ENCODE data around the gene TRPV6.

The TRPV6 gene

GRCh38 chr7:142885311-142886230, at the start of gene TRPV6:
TSS of gene TRPV6 (minus strand) at chr7:142885745.
- FAIRE-seq: no peak
- DNase-seq (ENCODE audit: insufficient read length, low spot score): no peak

GRCh38 chr7:142934056-142934455, 48.5 kb upstream of the TRPV6 start:
- no peak for FAIRE-seq
- DNase-seq (ENCODE audit: insufficient read length, low spot score): no peak

- no peak for FAIRE-seq
- DNase-seq (ENCODE audit: insufficient read length, low spot score): no peak
Measured at GRCh38 chr7:142933624-142934023, 48.1 kb upstream of the TRPV6 start, which contains the start of gene TRPV5. TSS of gene TRPV5 (minus strand) at chr7:142933746. CDS start at chr7:142933459, 287 bp downstream.

- DNase-seq (ENCODE audit: insufficient read length, low spot score): no peak
- FAIRE-seq: no peak
Measured at GRCh38 chr7:142933092-142933475, 47.5 kb upstream of the TRPV6 start.

- no peak for DNase-seq (ENCODE audit: insufficient read length, low spot score)
- no peak for FAIRE-seq
Measured at GRCh38 chr7:142932386-142933091, 47.0 kb upstream of the TRPV6 start.

- FAIRE-seq (no peak), DNase-seq (ENCODE audit: insufficient read length, low spot score) (no peak)
Measured at GRCh38 chr7:142930126-142930730, 44.7 kb upstream of the TRPV6 start.

GRCh38 chr7:142927949-142928348, 42.4 kb upstream of the TRPV6 start:
- no peak for FAIRE-seq
- no peak for DNase-seq (ENCODE audit: insufficient read length, low spot score)

GRCh38 chr7:142927085-142927745, 41.7 kb upstream of the TRPV6 start:
- DNase-seq (ENCODE audit: insufficient read length, low spot score) (no peak), FAIRE-seq (no peak)

- no peak for DNase-seq (ENCODE audit: insufficient read length, low spot score)
- FAIRE-seq: no peak
Measured at GRCh38 chr7:142925413-142925812, 39.9 kb upstream of the TRPV6 start.

GRCh38 chr7:142923391-142923790, 37.8 kb upstream of the TRPV6 start:
- no peak for DNase-seq (ENCODE audit: insufficient read length, low spot score)
- no peak for FAIRE-seq

- DNase-seq (ENCODE audit: insufficient read length, low spot score) (no peak), FAIRE-seq (no peak)
Measured at GRCh38 chr7:142919656-142920055, 34.1 kb upstream of the TRPV6 start.

- no peak for DNase-seq (ENCODE audit: insufficient read length, low spot score)
- no peak for FAIRE-seq
Measured at GRCh38 chr7:142918901-142919300, 33.4 kb upstream of the TRPV6 start.

- DNase-seq (ENCODE audit: insufficient read length, low spot score): no peak
- FAIRE-seq: no peak
Measured at GRCh38 chr7:142917447-142917846, 31.9 kb upstream of the TRPV6 start.

- no peak for DNase-seq (ENCODE audit: insufficient read length, low spot score)
- no peak for FAIRE-seq
Measured at GRCh38 chr7:142916508-142916907, 31.0 kb upstream of the TRPV6 start.

- FAIRE-seq (no peak), DNase-seq (ENCODE audit: insufficient read length, low spot score) (no peak)
Measured at GRCh38 chr7:142915315-142915714, 29.8 kb upstream of the TRPV6 start.

GRCh38 chr7:142914121-142914520, 28.6 kb upstream of the TRPV6 start:
- DNase-seq (ENCODE audit: insufficient read length, low spot score) (no peak), FAIRE-seq (no peak)

- DNase-seq (ENCODE audit: insufficient read length, low spot score): no peak
- no peak for FAIRE-seq
Measured at GRCh38 chr7:142913566-142913965, 28.0 kb upstream of the TRPV6 start.

- FAIRE-seq (no peak), DNase-seq (ENCODE audit: insufficient read length, low spot score) (no peak)
Measured at GRCh38 chr7:142913051-142913450, 27.5 kb upstream of the TRPV6 start.

GRCh38 chr7:142910481-142910880, 24.9 kb upstream of the TRPV6 start:
- no peak for FAIRE-seq
- DNase-seq (ENCODE audit: insufficient read length, low spot score): no peak

- no peak for DNase-seq (ENCODE audit: insufficient read length, low spot score)
- no peak for FAIRE-seq
Measured at GRCh38 chr7:142910031-142910433, 24.5 kb upstream of the TRPV6 start.

All from GM19239 (cell line).